HEK293 (cell line): ENCODE measurements around the gene TBX1.
"Not testable (repeated sequence)": the region's sequence is repeated elsewhere in the genome, so short reads cannot be mapped to it uniquely, and the experiment has no call there.

Source experiments
- CTCF ChIP-seq: fragments of 450-650 bp; formaldehyde crosslinking; IDR thresholded peaks from 2 replicates; pipeline ENCODE4 v1.5.1; 2016; ENCODE audit warnings: missing biosample characterization, missing genetic modification characterization
- PBX3 ChIP-seq: sonication (generic); formaldehyde crosslinking; IDR thresholded peaks from 2 replicates; pipeline ENCODE4 v1.8.1; 2022; ENCODE audit warnings: mild to moderate bottlenecking, moderate library complexity, missing genetic modification reagents
- REST ChIP-seq: fragments of 450-650 bp; formaldehyde crosslinking; IDR thresholded peaks from 2 replicates; pipeline ENCODE4 v1.5.1; 2016; ENCODE audit warnings: missing biosample characterization, missing genetic modification characterization
- ZNF121 ChIP-seq: fragments of 450-650 bp; formaldehyde crosslinking; IDR thresholded peaks from 2 replicates; pipeline ENCODE4 v1.5.1; 2016; ENCODE audit warnings: missing biosample characterization, missing genetic modification characterization
- ZNF174 ChIP-seq: fragments of 450-650 bp; formaldehyde crosslinking; IDR thresholded peaks from 2 replicates; pipeline ENCODE4 v1.5.0; 2017; ENCODE audit warnings: missing biosample characterization, mild to moderate bottlenecking, missing genetic modification characterization
- ZNF280D ChIP-seq: fragments of 450-650 bp; formaldehyde crosslinking; IDR thresholded peaks from 2 replicates; pipeline ENCODE4 v1.5.1; 2016; ENCODE audit warnings: missing biosample characterization, missing genetic modification characterization
- ZNF302 ChIP-seq: fragments of 450-650 bp; formaldehyde crosslinking; IDR thresholded peaks from 2 replicates; pipeline ENCODE4 v1.5.1; 2016; ENCODE audit warnings: missing biosample characterization, missing genetic modification characterization, low read depth
- ZNF549 ChIP-seq: fragments of 450-650 bp; IDR thresholded peaks from 2 replicates; pipeline ENCODE4 v1.5.1; 2018; ENCODE audit warnings: missing biosample characterization, missing genetic modification characterization, mild to moderate bottlenecking, inconsistent platforms, moderate library complexity
- ZNF571 ChIP-seq: fragments of 450-650 bp; formaldehyde crosslinking; IDR thresholded peaks from 2 replicates; pipeline ENCODE4 v1.5.0; 2017; ENCODE audit warnings: missing biosample characterization, missing genetic modification characterization
- ZSCAN23 ChIP-seq: fragments of 450-650 bp; formaldehyde crosslinking; IDR thresholded peaks from 2 replicates; pipeline ENCODE4 v1.5.1; 2016; ENCODE audit warnings: missing biosample characterization, missing genetic modification characterization

GRCh38 chr22:19792383-19792896, 31.9 kb downstream of the TBX1 start:
- TF ChIP-seq CTCF; REST (tag by site-specific recombination); ZNF571; ZNF174; ZNF280D (tag by site-specific recombination); ZSCAN23; PBX3 (CRISPR knock-in tag); ZNF121 (tag by site-specific recombination); ZNF302 (tag by site-specific recombination); ZNF549 (tag by site-specific recombination): not testable (repeated sequence)
